PFSK-1 (cell line): ENCODE data around the gene GSKIP.

ENCODE experiments used
- FOXP2 ChIP-seq: optimal IDR thresholded peaks from 2 replicates; pipeline ENCODE3; 2011; ENCODE audit warnings: borderline replicate concordance, control low read depth, inconsistent platforms; ENCODE audit not compliant: insufficient read depth; ENCODE audit errors: extremely low read length, extremely low read depth
- POLR2AphosphoS5 ChIP-seq: IDR thresholded peaks from 2 replicates; pipeline ENCODE4 v1.6.1; 2012; ENCODE audit warnings: low read depth, mild to moderate bottlenecking, control low read depth, low read length, moderate library complexity
- SIN3A ChIP-seq: IDR thresholded peaks from 2 replicates; pipeline ENCODE4 v1.6.1; 2012; ENCODE audit warnings: mild to moderate bottlenecking, low read length, moderate library complexity, borderline replicate concordance; ENCODE audit not compliant: insufficient read depth
- TAF1 ChIP-seq: IDR thresholded peaks from 2 replicates; pipeline ENCODE4 v1.6.1; 2012; ENCODE audit warnings: low read length, control low read depth, borderline replicate concordance; ENCODE audit not compliant: insufficient read depth
- TF ChIP-seq, protein P1 (sequence below), 2 experiments: IDR thresholded peaks; 2 replicates each; pipeline versions ENCODE4 v1.6.1 to v1.8.0; 2011 to 2012; ENCODE audit warnings: low read depth in 2 of 2, low read length in 2 of 2, control low read depth in 1 of 2, inconsistent platforms in 1 of 2, mild to moderate bottlenecking in 1 of 2, moderate library complexity in 1 of 2; ENCODE audit not compliant: insufficient read depth in 1 of 2

GSKIP gene

DNA sequence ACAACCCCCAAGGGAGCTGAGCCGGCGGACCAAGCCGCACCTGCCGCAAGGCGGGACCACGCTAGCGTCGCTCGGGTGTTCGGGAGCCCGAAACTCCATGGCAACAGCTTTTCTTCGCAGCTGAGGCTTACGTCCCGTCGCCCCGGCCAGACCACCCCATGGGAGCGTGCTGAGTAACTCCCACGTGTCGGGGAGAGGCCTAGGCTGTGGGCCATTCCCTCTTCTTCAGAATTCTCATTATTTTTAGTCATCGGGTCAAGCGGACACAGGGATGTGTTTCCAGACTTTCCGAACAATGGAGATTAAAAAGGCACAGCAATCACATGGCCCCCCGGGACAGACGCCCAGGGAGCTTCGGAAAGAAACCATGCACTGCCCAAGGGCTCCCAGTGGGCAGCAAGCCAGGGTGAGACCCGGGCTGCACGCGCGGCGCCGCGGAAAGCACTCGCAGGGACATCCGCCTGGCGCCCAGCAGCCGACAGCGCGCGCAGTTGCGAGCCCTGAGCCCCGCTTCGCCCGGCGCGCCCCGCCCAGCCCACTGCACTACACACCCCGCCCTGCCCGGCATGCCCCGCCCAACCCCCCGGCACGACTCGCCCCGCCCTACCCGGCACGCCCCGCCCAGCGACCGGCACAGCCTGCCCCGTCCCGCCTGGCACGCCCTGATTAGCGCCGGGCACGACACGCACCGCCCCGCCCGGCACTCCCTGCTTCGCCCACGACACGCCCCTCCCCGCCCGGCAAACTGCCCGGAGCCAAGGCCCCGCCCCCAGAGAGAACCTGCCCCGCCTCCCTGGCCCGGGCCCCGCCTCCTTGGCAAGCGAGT, 28.2 kb downstream of the GSKIP start:
- TF ChIP-seq, protein P1, sequence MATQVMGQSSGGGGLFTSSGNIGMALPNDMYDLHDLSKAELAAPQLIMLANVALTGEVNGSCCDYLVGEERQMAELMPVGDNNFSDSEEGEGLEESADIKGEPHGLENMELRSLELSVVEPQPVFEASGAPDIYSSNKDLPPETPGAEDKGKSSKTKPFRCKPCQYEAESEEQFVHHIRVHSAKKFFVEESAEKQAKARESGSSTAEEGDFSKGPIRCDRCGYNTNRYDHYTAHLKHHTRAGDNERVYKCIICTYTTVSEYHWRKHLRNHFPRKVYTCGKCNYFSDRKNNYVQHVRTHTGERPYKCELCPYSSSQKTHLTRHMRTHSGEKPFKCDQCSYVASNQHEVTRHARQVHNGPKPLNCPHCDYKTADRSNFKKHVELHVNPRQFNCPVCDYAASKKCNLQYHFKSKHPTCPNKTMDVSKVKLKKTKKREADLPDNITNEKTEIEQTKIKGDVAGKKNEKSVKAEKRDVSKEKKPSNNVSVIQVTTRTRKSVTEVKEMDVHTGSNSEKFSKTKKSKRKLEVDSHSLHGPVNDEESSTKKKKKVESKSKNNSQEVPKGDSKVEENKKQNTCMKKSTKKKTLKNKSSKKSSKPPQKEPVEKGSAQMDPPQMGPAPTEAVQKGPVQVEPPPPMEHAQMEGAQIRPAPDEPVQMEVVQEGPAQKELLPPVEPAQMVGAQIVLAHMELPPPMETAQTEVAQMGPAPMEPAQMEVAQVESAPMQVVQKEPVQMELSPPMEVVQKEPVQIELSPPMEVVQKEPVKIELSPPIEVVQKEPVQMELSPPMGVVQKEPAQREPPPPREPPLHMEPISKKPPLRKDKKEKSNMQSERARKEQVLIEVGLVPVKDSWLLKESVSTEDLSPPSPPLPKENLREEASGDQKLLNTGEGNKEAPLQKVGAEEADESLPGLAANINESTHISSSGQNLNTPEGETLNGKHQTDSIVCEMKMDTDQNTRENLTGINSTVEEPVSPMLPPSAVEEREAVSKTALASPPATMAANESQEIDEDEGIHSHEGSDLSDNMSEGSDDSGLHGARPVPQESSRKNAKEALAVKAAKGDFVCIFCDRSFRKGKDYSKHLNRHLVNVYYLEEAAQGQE (IDR thresholded peaks at IDR 0.05; ENCODE audit: insufficient read depth in 1 of 2, low read depth in 2 of 2, low read length in 2 of 2) = no peak
- no peak for TF ChIP-seq SIN3A
- peak; percentile 66 for TF ChIP-seq FOXP2
- no peak for TF ChIP-seq TAF1
- TF ChIP-seq POLR2AphosphoS5 = no peak

DNA sequence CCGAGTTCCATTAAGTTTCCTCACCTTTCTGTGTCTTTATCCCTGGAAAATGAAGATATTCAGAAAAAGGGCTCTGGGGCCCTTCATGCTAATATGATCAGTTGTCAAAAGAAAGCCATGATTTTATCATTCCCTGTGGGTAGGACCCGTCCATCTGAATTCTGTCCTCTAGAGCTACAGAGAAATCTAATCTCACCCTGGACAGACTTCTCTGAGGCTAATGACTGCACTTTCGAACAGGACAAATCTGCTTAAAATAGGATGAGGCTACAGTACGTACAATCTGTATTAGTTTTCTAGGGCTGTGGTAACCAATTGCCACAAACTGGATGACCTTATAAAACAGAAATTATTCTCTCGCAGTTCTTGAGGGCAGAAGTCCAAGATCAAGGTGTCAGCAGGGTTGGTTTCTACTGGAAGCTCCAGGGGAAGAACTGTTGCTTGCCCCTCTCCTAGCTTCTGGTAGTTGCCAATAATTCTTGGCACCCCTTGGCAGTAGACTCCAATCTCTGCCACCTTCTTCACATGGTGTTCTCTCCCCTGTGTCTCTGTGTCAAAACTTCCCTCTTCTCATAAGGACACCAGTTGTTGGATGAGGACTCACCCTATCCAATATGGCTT, 29.9 kb downstream of the GSKIP start:
- TF ChIP-seq, protein P1 (IDR thresholded peaks at IDR 0.05; ENCODE audit: insufficient read depth in 1 of 2, low read depth in 2 of 2, low read length in 2 of 2) = no peak
- TF ChIP-seq TAF1 (no peak), POLR2AphosphoS5 (no peak), FOXP2 (no peak), SIN3A (no peak)

DNA sequence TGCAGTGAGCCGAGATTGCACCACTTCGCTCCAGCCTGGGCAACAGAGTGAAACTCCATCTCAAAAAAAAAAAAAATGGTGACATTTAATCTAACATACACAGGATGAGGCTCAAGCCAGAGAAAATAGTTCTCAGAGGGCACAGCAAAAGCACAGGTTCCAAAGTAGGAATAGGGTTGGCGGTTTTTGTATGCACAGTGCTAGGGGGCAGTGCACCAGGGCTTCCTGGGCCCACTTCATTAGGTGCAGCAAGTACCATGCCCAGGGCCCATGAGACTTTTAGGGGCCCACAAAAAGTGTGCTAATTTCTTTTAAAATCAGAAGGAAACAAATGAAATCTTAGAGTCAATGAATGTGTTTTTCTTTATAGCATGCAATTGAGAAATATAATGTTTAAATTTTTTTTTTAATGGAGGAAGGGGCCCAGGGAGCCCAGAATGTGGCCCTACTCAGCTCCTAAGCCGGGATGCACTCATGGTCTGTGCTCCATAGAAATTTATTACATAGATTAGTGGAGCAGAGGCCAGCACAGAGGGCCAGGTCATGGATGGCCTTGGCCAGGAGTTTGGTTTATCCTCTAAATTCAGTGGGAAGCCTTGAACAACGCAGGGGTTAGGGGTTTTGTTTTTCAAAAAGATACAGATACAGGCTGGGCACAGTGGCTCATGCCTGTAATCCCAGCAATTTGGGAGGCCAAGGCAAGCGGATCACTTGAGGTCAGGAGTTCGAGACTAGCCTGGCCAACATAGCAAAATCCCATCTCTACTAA, 30.9 kb downstream of the GSKIP start:
- TF ChIP-seq, protein P1 (IDR thresholded peaks at IDR 0.05; ENCODE audit: insufficient read depth in 1 of 2, low read depth in 2 of 2, low read length in 2 of 2) = no peak
- no peak for TF ChIP-seq POLR2AphosphoS5
- TF ChIP-seq FOXP2 = no peak
- TF ChIP-seq SIN3A = no peak
- no peak for TF ChIP-seq TAF1

DNA sequence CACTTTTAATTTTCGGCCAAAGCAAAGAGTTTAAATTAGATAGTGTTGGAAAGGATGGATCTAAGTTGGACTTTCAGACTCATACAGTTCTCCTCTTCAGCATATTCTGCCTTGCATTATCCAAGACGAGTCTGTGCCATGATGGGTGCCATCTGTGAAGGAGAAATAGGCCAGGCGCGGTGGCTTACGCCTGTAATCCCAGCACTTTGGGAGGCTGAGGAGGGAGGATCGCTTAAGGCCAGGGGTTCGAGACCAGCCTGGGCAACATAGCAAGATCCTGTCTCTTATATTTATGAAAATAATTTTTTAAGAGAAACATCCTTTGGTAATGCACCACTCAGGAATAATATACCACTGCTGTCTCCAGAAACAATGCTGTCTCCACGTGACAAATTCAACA, 35.1 kb downstream of the GSKIP start:
- TF ChIP-seq SIN3A (no peak), TAF1 (no peak), POLR2AphosphoS5 (no peak), FOXP2 (no peak)
- TF ChIP-seq, protein P1 (IDR thresholded peaks at IDR 0.05; ENCODE audit: insufficient read depth in 1 of 2, low read depth in 2 of 2, low read length in 2 of 2) = no peak

DNA sequence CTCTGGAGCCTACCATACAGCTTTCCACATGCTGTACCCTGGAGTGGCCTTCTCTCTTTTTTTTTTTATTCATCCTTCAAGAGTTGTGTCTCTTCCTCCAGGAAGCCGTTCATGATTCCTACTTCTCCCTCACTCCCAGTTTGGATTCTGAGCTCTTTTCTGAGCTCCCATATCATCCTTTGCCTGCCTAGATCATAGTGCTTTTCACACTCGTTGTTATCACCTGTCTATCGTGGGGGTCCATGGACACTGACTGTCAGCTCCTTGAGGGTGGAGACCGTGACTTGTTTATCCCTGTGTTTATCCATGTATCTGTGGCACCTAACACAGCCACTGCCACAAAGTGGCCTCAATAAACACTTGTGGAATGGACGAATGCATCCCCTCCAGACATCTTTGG, 35.6 kb downstream of the GSKIP start:
- TF ChIP-seq, protein P1 (IDR thresholded peaks at IDR 0.05; ENCODE audit: insufficient read depth in 1 of 2, low read depth in 2 of 2, low read length in 2 of 2) = no peak
- TF ChIP-seq SIN3A (no peak), POLR2AphosphoS5 (no peak), TAF1 (no peak), FOXP2 (no peak)
